ENCODE data around the gene CBLC.
"Not testable (repeated sequence)": the region's sequence is repeated elsewhere in the genome, so short reads cannot be mapped to it uniquely, and the experiment has no call there.

CBLC gene

DNA sequence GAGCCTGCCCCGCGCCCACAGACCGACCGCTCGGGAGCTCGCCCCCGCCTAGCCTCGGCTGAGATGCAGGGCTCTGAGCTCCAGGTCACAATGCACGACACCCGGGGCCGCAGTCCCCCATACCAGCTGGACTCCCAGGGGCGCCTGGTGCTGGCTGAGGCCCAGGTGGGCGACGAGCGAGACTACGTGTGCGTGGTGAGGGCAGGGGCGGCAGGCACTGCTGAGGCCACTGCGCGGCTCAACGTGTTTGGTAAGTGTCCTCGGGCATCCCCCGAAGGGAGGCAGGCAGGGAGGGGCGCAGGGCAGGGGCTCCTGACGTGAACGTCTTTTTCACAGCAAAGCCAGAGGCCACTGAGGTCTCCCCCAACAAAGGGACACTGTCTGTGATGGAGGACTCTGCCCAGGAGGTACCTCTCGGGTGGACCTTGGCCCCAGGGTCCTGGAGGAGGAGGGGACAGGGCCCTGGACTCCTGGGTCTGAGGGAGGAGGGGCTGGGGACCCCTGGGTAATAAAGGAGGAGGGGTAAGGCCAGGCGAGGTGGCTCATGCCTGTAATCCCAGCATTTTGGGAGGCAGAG is 34.5 kb downstream of the CBLC start:
- Mint-ChIP-seq H3K27ac (no peak overlapping the region), H3K4me3 (no peak overlapping the region), H3K4me1 (peaks cover 7% of the 10 kb centered on the region), H3K27me3 (peaks cover 50% of the 10 kb centered on the region), H3K36me3 (no peaks in the 10 kb centered on the region), H3K9me3 (no peaks in the 10 kb centered on the region)
- ATAC-seq, result peak; percentile 2

DNA sequence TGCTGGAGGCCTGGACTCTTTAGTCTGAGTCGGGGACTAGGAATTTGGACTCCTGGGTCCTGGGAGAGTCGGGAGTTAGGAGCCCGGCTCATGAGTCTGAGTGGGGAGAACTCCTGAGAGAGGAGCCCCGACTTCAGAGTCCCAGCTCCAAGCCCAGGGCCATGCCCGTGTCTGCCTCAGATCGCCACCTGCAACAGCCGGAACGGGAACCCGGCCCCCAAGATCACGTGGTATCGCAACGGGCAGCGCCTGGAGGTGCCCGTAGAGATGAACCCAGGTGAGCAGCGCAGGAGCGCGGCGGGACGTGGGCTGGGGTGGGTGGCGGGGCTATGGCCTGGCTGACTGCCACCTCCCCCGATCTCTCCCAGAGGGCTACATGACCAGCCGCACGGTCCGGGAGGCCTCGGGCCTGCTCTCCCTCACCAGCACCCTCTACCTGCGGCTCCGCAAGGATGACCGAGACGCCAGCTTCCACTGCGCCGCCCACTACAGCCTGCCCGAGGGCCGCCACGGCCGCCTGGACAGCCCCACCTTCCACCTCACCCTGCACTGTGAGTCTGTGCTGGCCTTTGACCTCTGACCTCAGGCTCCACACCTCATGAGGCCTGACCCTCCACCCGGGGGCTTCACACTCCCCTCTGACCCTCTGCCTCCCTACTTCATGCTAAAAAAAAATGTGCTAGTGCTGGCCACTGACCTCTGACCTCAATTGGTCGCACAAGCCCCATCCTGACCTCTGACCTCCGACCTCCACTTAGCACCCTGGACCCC is 35.6 kb downstream of the CBLC start:
- H3K27me3 Mint-ChIP-seq, result peaks cover 48% of the 10 kb centered on the region
- H3K4me1 Mint-ChIP-seq, result peaks cover 4% of the 10 kb centered on the region
- no peaks in the 10 kb centered on the region for H3K36me3 Mint-ChIP-seq
- no peak overlapping the region for H3K4me3 Mint-ChIP-seq
- no peak overlapping the region for H3K27ac Mint-ChIP-seq
- H3K9me3 Mint-ChIP-seq, result no peaks in the 10 kb centered on the region
- ATAC-seq, result no peak

DNA sequence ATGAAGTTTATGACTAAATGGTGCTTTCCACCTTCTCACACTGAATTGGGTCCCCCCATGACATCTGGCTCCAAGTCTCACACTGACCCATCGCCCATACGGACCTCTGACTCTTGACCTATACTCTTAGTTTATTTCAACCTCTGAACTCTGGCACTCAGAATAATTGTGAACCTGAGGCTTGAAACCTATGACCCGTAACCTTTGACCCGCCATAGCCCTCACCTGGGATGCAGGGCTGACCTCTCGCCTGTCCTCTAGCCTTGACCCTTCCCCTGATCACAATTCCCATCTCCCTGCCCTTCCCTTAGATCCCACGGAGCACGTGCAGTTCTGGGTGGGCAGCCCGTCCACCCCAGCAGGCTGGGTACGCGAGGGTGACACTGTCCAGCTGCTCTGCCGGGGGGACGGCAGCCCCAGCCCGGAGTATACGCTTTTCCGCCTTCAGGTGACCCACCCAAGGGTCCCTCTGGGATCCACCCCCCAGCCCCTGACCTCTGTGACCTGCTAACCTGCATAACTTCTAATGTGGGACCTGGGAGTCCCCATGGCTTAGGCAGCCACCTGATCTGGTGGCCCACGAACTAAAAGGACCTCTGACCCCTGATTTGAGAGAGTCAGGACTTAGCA is 36.3 kb downstream of the CBLC start:
- Mint-ChIP-seq H3K27ac (no peak overlapping the region), H3K4me3 (no peak overlapping the region), H3K9me3 (no peaks in the 10 kb centered on the region), H3K36me3 (no peaks in the 10 kb centered on the region), H3K27me3 (peaks cover 42% of the 10 kb centered on the region), H3K4me1 (no peaks in the 10 kb centered on the region)
- no peak for ATAC-seq

DNA sequence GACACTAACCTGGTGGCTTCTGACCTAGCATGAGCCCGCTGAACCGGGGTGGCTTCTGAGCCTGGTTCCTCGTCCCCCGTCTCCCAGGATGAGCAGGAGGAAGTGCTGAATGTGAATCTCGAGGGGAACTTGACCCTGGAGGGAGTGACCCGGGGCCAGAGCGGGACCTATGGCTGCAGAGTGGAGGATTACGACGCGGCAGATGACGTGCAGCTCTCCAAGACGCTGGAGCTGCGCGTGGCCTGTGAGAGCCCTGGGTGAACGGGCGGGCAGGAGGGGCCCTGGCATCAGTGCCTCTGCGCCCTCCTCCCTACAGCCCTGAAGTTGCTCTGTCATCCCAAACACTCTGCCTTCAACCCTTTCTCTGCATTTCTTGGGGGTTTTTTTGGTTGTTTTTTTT is 36.8 kb downstream of the CBLC start:
- no peak overlapping the region for H3K4me3 Mint-ChIP-seq
- H3K27ac Mint-ChIP-seq, result no peak overlapping the region
- H3K4me1 Mint-ChIP-seq, result no peaks in the 10 kb centered on the region
- no peak for ATAC-seq
- H3K27me3 Mint-ChIP-seq, result peaks cover 42% of the 10 kb centered on the region
- H3K9me3 Mint-ChIP-seq, result no peaks in the 10 kb centered on the region
- no peaks in the 10 kb centered on the region for H3K36me3 Mint-ChIP-seq

DNA sequence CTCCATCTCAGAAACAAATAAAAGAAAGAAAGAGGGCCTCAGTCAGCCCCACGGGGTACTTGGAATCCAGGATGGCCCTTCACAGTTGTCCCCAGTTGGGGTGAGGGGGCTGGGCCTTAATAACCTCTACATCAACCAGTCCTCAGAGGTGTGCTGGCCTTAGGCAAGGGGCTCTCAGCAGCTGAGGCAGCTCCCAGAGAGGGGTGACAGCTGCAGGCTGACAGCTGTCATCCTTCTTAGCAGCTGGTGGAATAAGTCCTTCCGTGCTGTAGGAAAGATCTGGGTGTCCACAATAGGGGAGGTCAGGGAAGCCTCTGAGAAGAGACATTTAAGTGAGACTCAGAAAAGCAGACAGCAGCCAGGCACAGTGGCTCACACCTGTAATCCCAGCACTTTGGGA is 38.6 kb downstream of the CBLC start:
- Mint-ChIP-seq H3K9me3 (no peaks in the 10 kb centered on the region), H3K36me3 (no peaks in the 10 kb centered on the region), H3K4me3 (no peak overlapping the region), H3K4me1 (no peaks in the 10 kb centered on the region), H3K27me3 (peaks cover 35% of the 10 kb centered on the region), H3K27ac (no peak overlapping the region)
- ATAC-seq, result no peak

DNA sequence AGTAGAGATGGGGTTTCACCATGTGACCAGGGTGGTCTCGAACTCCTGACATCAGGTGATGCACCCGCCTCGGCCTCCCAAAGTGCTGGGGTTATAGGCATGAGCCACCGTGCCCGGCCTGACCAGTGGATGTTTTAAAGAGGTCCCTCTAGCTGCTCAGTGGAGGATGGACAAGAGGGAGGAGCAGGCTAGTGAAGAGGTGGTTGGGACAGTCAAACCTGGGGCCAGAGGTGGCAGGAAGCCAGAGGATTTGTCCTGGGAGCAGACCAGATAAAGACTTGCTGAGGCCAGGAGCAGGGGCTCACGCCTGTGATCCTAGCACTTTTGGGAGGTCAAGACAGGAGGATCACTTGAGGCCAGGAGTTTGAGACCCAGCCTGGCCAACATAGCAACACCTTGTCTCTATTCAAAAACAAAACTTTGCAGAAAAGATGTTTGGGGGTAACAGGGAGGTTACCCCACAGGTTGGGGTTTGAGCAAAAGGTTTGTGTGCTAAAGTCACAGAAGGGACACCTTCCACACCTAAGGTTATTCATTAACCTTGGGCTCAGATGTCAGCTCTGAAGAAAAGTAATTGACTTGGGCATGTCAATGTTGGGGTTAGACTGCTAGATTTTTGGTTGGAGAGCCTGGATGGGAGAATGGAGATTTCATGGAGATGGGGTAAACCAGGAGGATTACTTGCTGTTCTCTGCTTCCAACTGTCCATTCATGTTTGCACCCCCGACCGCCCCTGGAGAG is 40.2 kb downstream of the CBLC start:
- H3K4me1 Mint-ChIP-seq, result no peaks in the 10 kb centered on the region
- H3K27me3 Mint-ChIP-seq, result peaks cover 38% of the 10 kb centered on the region
- H3K9me3 Mint-ChIP-seq, result no peaks in the 10 kb centered on the region
- H3K27ac Mint-ChIP-seq, result no peak overlapping the region
- H3K4me3 Mint-ChIP-seq, result no peak overlapping the region
- no peak for ATAC-seq
- no peaks in the 10 kb centered on the region for H3K36me3 Mint-ChIP-seq

DNA sequence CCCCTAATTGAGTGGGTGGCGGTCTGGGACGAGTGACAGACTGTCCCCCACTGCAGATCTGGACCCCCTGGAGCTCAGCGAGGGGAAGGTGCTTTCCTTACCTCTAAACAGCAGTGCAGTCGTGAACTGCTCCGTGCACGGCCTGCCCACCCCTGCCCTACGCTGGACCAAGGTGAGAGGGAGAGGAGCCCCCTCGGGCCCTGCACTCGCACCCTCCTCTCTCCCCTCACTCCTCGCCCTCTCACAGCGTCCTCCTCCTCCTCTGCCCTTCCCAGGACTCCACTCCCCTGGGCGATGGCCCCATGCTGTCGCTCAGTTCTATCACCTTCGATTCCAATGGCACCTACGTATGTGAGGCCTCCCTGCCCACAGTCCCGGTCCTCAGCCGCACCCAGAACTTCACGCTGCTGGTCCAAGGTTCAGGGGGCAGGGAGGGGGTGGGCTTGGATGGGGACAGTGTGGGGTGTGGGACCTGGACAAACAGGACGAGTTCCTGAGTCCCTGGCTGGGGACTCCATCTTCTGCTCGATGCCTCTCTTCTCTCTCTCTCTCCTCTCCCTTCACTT is 40.9 kb downstream of the CBLC start:
- Mint-ChIP-seq H3K4me3 (no peak overlapping the region), H3K36me3 (no peaks in the 10 kb centered on the region), H3K9me3 (no peaks in the 10 kb centered on the region), H3K4me1 (no peaks in the 10 kb centered on the region), H3K27me3 (peaks cover 39% of the 10 kb centered on the region), H3K27ac (no peak overlapping the region)
- peak; percentile 9 for ATAC-seq

DNA sequence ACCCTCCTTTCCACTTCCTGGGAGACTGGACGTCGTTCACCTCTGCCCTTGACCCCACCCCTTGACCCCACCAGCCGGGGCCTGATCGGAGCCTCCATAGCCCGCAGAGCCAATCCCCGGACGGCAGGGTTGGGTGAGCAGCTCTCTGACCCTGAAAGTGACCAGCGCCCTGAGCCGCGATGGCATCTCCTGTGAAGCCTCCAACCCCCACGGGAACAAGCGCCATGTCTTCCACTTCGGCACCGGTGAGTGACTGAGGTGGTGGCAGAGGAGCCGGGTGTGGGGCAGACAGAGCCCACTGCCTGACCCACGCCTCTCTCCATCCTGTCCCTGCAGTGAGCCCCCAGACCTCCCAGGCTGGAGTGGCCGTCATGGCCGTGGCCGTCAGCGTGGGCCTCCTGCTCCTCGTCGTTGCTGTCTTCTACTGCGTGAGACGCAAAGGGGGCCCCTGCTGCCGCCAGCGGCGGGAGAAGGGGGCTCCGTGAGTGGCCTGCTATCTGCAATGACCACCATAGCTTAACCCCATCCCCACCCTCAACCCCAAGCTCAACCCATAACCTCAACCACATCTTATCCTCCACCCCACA is 41.6 kb downstream of the CBLC start:
- Mint-ChIP-seq H3K4me1 (no peaks in the 10 kb centered on the region), H3K27me3 (peaks cover 39% of the 10 kb centered on the region), H3K9me3 (no peaks in the 10 kb centered on the region), H3K4me3 (no peak overlapping the region), H3K27ac (no peak overlapping the region), H3K36me3 (no peaks in the 10 kb centered on the region)
- no peak for ATAC-seq

DNA sequence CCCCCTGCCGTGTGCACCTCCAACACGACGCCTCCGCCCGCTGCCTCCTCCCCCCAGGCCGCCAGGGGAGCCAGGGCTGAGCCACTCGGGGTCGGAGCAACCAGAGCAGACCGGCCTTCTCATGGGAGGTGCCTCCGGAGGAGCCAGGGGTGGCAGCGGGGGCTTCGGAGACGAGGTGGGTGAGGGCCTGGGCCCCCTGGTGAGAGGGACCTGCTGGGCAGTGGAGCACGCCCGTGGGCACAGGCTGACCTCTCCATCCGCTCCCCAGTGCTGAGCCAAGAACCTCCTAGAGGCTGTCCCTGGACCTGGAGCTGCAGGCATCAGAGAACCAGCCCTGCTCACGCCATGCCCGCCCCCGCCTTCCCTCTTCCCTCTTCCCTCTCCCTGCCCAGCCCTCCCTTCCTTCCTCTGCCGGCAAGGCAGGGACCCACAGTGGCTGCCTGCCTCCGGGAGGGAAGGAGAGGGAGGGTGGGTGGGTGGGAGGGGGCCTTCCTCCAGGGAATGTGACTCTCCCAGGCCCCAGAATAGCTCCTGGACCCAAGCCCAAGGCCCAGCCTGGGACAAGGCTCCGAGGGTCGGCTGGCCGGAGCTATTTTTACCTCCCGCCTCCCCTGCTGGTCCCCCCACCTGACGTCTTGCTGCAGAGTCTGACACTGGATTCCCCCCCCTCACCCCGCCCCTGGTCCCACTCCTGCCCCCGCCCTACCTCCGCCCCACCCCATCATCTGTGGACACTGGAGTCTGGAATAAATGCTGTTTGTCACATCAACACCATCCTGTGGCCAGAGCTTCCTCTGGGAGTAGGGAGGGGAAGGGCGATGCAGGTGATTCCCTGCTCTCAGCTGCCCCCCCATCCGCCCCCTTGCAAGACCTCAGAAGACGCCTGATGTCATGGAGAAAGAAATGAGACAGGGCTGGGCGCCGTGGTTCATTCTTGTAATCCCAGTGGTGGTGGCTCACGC is 43.2 kb downstream of the CBLC start:
- no peaks in the 10 kb centered on the region for H3K4me1 Mint-ChIP-seq
- peak; percentile 41 for ATAC-seq
- H3K27me3 Mint-ChIP-seq, result peaks cover 53% of the 10 kb centered on the region
- H3K27ac Mint-ChIP-seq, result no peak overlapping the region
- H3K4me3 Mint-ChIP-seq, result no peak overlapping the region
- no peaks in the 10 kb centered on the region for H3K9me3 Mint-ChIP-seq
- no peaks in the 10 kb centered on the region for H3K36me3 Mint-ChIP-seq

DNA sequence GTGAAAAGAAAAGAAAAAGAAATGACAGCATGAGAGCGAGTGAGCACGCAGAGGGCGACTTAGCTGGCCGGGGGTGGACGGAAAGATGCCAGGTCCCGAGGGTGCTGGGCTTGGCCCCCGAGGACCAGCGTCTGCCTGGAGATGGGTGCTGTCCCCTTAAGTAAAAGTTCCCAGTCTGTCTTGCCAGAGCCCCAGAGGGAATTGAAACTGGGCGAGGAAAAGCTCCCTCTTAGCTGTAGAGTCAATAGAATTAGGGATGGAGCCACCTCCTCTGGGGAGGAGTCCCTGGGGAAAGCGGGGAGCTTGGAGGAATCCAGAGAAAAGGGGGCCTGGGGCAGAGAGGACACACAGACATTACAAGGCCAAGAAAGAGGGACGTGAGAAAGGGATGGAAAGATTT is 44.5 kb downstream of the CBLC start:
- ATAC-seq, result no peak
- Mint-ChIP-seq H3K9me3 (no peaks in the 10 kb centered on the region), H3K27me3 (peaks cover 57% of the 10 kb centered on the region), H3K27ac (no peak overlapping the region), H3K4me3 (no peak overlapping the region), H3K36me3 (no peaks in the 10 kb centered on the region), H3K4me1 (no peaks in the 10 kb centered on the region)

DNA sequence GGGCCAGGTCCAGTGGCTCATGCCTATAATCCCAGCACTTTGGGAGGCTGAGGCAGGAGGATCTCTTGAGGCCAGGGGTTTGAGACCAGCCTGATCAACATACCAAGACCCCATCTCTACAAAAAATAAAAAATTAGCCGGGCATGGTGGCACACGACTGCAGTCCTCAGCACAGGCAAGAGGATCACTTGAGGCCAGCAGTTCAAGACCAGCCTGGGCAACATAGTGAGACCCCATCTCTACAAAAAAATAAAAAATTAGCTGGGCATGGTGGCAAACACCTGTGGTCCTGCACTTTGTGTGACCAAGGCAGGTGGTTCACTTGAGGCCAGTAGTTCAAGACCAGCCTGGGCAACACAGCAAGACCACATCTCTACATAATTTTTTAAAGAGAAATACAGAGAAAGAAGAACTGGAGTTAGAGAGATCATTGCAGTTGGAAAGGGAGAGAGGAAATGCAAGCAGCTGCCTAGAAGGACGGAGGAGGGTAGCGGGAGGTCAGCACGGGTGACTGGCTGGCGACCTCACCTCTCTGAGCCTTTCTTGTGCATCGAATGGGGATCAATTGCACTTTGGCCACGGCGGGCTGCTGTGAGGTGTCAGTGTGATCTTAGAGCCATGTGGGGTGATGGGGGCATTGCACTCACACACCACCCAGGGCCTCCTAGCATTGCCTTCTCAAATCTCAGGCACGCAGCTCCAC is 45.1 kb downstream of the CBLC start:
- no peak overlapping the region for H3K27ac Mint-ChIP-seq
- ATAC-seq, result no peak

GRCh38 chr19:44823373-44823698 is 45.6 kb downstream of the CBLC start:
- no peaks in the 10 kb centered on the region for H3K9me3 Mint-ChIP-seq
- H3K27me3 Mint-ChIP-seq, result peaks cover 54% of the 10 kb centered on the region
- no peak overlapping the region for H3K4me3 Mint-ChIP-seq
- no peaks in the 10 kb centered on the region for H3K36me3 Mint-ChIP-seq
- ATAC-seq, result no peak
- no peak overlapping the region for H3K27ac Mint-ChIP-seq
- H3K4me1 Mint-ChIP-seq, result no peaks in the 10 kb centered on the region

More for the DNA sequence above, 45.1 kb downstream of the CBLC start:
- Mint-ChIP-seq H3K9me3 (no peaks in the 10 kb centered on the region), H3K27me3 (peaks cover 55% of the 10 kb centered on the region), H3K36me3 (no peaks in the 10 kb centered on the region), H3K4me1 (no peaks in the 10 kb centered on the region), H3K4me3 (no peak overlapping the region)

DNA sequence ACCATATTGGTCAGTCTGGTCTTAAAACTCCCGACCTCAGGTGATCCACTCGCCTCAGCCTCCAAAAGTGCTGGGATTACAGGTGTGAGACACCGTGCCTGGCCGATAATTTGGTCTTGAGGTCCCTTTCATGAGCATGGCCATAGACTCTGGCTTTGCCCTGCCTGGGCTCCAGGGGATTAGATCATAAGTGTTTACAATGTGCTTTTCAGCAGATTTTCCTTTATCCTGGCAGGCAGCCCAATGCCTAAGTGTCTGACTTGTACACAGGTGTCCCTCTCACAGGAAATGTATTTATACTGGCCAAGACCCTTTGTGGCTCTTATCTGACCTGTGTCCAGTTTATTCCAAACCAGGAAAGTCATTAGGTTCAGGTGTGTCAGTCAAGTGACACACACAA is 47.1 kb downstream of the CBLC start:
- no peak overlapping the region for H3K4me3 Mint-ChIP-seq
- H3K27ac Mint-ChIP-seq, result no peak overlapping the region
- H3K27me3 Mint-ChIP-seq, result peaks cover 52% of the 10 kb centered on the region
- H3K4me1 Mint-ChIP-seq, result no peaks in the 10 kb centered on the region
- ATAC-seq, result no peak
- no peaks in the 10 kb centered on the region for H3K9me3 Mint-ChIP-seq
- no peaks in the 10 kb centered on the region for H3K36me3 Mint-ChIP-seq

DNA sequence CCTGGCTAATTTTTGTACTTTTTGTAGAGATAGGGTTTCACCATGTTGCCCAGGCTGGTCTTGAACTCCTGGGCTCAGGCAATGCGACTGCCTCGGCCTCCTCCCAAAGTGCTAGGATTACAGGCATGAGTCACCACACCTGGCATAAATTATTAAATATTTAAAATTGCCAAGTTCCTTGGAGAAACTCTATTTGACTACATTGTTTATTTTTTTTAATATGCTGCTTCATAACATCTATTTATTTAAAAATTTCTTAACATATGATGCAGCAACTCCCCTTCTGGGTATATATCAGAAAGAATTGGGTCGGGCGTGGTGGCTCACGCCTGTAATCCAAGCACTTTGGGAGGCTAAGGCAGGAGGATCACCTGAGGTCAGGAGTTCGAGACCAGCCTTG is 55.2 kb downstream of the CBLC start:
- H3K4me1 Mint-ChIP-seq, ATAC-seq, H3K9me3 Mint-ChIP-seq, H3K27ac Mint-ChIP-seq, H3K36me3 Mint-ChIP-seq, H3K4me3 Mint-ChIP-seq: not testable (repeated sequence)
- H3K27me3 Mint-ChIP-seq, result peaks cover 44% of the 10 kb centered on the region
